Measurements from ENCODE around the gene VSNL1.

The VSNL1 gene

DNA sequence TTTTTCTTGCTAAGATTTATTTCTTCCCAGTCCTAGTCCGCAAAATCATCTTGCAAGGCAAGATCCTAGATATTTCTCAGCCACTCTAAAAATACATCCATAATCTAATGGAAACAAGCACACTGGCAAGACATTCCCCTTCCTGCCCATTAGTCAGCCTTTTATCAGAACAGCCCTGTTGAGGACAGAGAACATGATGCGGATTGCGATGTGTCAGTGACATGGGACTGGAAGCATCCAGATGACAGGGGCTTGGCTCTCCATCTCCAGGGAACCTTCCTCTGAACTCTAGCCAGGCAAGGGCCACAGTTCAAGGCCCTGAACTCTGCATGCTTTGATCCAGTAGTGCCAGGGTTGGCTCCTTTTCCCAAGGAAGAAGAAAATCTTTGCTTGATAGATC, 70.0 kb downstream of the VSNL1 start:
- in situ Hi-C loops (cut with MboI; ENCODE audit: low sequenced_read_pairs) = no loop called here

GRCh38 chr2:17611036-17611435, 70.5 kb downstream of the VSNL1 start:
- in situ Hi-C loops (cut with MboI; ENCODE audit: low sequenced_read_pairs) = no loop called here

GRCh38 chr2:17614174-17614930, 73.9 kb downstream of the VSNL1 start:
- in situ Hi-C loops (cut with MboI; ENCODE audit: low sequenced_read_pairs) = no loop called here

- in situ Hi-C loops (cut with MboI; ENCODE audit: low sequenced_read_pairs) = no loop called here
Measured at GRCh38 chr2:17615147-17615546, 74.7 kb downstream of the VSNL1 start.

GRCh38 chr2:17615728-17616351, 75.3 kb downstream of the VSNL1 start:
- in situ Hi-C loops (cut with MboI; ENCODE audit: low sequenced_read_pairs) = no loop called here

- in situ Hi-C loops (cut with MboI; ENCODE audit: low sequenced_read_pairs) = no loop called here
Measured at GRCh38 chr2:17616405-17616804, 75.9 kb downstream of the VSNL1 start.

GRCh38 chr2:17617516-17617915, 77.0 kb downstream of the VSNL1 start:
- in situ Hi-C loops (cut with MboI; ENCODE audit: low sequenced_read_pairs) = no loop called here

GRCh38 chr2:17617955-17618354, 77.5 kb downstream of the VSNL1 start:
- in situ Hi-C loops (cut with MboI; ENCODE audit: low sequenced_read_pairs) = no loop called here

DNA sequence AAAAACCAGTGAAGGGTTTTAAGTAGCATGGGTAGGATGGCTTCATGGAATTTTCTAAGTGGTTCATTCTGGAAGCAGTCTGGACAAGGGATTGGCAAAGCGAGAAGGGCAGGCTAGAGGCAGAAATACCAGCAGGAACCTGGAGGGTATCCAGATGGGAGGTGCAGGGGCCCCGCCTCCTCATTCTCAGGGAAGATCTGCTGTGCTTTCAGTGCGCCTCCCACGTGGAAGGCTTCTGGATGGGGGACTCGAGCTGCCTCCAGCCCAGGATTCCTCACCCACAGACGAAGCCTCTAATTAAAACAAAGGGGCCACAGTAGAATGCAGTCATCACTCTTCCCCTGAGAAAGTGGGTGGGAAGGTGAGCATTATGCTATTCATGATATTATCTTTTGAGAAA, 79.8 kb downstream of the VSNL1 start:
- in situ Hi-C loops (cut with MboI; ENCODE audit: low sequenced_read_pairs) = no loop called here

GRCh38 chr2:17620841-17621240, 80.3 kb downstream of the VSNL1 start:
- in situ Hi-C loops (cut with MboI; ENCODE audit: low sequenced_read_pairs) = no loop called here

GRCh38 chr2:17621781-17622180, 81.3 kb downstream of the VSNL1 start:
- in situ Hi-C loops (cut with MboI; ENCODE audit: low sequenced_read_pairs) = no loop called here

- in situ Hi-C loops (cut with MboI; ENCODE audit: low sequenced_read_pairs) = no loop called here
Measured at GRCh38 chr2:17625446-17625845, 85.0 kb downstream of the VSNL1 start.

DNA sequence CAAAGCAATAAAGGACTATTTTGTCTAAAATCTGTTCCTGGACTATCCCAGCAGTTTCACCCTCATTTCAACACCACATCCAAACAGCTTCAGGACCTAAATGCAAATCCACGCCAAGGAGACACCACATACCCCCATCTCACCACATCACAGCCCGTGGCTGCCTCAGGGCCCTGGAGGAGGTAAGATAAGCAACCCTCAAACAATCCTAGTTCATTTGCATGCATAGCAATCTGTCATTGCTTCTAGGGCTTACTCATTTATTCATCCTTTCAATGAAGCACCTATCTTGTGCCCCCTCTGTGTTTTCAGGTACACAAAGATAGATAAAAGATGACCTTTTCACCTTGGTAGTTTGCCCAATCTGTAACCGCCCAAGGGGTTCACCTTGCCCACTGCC, 86.5 kb downstream of the VSNL1 start:
- in situ Hi-C loops (cut with MboI; ENCODE audit: low sequenced_read_pairs) = no loop called here

DNA sequence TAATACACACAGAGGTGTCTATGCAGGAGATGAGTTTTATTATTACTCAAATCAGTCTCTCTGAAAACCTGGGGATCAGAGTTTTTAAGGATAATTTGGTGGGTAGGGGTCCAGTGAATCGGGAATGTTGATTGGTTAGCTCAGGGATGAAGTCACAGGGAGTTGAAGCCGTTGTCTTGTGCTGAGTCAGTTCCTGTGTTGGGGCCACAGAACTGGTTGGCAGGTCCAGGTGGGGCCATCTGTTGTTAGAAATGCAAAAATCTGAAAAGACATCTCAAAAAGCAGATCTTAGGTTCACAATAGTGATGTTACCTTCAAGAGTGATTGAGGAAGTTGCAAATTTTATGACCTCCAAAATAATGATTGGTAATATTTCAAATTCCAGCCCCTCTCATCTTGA, 86.9 kb downstream of the VSNL1 start:
- in situ Hi-C loops (cut with MboI; ENCODE audit: low sequenced_read_pairs) = no loop called here

DNA sequence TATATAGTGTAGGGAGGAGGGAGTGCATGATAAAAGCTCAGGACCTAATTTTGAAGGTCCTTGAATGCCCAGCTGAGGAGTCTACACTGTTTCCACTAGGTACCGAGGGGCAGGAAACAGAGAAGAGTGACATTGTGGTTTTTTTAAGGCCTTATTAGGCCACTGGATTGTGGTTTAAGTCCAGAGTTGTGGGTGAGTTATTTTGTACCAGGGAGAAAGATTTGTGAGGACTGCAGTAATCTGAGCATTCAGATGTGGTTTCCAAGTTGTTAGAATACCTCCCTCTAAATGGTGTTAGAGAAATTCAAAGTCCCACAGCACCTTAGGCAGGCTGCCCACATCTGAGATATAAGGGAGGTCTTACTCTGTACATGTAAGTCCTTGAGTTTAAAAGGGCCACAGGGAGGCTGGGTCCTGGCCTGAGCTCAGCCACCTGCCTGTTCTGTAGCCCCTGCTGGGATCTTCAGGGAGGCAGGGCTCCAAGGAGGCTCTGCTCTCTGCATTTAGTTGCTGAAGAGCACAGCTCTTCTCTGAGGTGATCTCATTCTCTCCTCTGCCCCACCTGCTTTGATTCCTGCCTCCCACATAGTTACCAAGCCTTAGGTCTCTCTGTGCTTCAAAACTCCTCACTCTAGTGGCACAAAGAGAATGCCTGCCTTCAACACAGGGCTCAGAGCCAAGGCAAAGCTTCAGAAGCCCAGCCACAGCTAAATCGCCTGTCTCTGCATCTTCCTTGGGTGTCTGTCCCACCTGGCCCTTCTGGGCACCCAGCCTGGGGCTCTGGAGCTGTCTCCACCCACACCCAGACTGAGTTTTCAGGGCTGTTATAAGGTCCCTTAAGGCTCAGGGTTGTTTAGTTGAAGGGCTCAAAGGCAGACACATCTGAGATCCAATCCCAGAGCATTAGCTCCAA, 88.1 kb downstream of the VSNL1 start:
- in situ Hi-C loops (cut with MboI; ENCODE audit: low sequenced_read_pairs) = no loop called here

DNA sequence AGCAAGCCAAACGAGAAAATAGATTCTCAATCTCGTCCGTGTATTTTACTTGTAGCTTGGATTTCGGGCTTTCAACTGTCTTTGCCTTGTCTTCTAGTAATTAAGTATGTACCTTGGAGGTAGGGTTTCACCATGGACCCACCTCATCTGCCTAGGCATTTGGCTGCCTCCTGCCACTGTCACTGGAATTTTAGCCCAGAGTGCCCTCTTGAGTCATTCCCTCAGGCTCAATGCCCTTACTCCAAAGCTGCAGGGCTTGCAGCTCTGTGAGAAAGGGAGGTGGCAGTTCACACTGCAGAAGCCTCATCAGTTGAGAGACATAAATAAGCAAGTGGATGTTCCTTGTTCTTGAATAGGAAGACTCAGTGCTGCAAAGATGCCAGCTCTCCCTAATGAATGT, 89.6 kb downstream of the VSNL1 start:
- in situ Hi-C loops (cut with MboI; ENCODE audit: low sequenced_read_pairs) = no loop called here

- in situ Hi-C loops (cut with MboI; ENCODE audit: low sequenced_read_pairs) = no loop called here
Measured at GRCh38 chr2:17634997-17635396, 94.5 kb downstream of the VSNL1 start.

- in situ Hi-C loops (cut with MboI; ENCODE audit: low sequenced_read_pairs) = no loop called here
Measured at GRCh38 chr2:17636257-17636656, 95.8 kb downstream of the VSNL1 start.

DNA sequence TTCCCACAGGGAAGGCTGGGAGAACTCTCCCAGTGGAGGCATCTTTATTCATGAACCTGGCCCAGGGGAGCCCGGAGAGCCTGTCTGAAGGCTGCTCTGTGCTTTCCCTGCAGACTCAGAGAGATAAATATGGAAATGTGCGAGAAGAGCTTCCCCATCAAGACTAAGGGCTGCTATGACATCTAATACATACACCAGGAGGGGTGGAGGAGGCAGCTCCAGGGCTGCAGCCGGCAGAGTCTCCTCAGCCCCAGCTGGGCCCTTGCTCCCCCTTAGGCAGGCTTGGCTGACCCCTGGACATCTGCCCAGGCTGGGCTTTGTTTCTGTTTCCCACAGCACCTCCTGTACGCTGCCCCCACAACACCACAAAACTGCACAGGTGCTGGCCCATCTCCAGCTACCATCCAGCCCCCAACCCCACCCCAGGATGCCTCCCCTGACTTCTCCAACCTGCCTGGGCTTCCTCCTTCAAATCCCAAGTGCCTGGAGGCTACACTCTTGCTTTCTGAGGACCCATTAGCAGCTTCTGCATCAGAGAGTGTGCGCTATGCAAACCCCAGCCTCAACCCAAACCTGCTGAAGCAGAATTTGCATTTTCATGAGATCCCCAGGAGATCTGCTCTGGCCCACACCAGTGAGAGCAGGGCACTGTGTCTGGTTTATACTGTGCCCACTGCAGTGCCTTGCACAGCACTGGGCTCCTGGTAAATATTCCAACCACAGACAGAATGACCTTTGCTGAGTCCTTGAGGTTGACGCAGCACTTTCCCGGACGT, 96.8 kb downstream of the VSNL1 start:
- in situ Hi-C loops (cut with MboI; ENCODE audit: low sequenced_read_pairs) = no loop called here

DNA sequence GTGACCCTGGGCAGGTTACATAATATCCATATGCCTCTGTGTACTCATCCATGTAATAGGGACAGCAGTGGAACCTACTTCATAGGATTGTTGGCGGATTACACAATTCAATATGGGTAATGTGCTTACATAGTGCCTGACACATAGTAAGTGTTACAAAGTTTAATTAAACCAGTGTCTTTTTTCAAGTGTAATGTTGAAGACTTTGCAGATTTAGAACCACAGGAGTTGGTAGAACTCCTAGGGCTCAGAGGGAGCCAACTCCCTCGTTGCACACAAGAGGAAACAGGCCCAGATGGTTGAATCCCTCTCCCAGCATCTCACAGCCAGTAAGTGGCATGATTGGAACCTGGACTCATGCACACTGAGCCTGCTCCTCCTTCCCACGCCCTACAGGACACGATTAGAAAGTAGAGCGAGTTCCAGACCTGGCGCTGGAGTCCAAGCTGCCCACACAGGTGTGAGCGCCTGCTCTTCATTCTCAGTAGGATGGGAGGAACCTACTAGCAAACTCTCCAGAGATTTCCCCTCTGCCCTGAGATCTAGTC, 97.8 kb downstream of the VSNL1 start:
- in situ Hi-C loops (cut with MboI; ENCODE audit: low sequenced_read_pairs) = no loop called here

GRCh38 chr2:17640406-17640805, 99.9 kb downstream of the VSNL1 start:
- in situ Hi-C loops (cut with MboI; ENCODE audit: low sequenced_read_pairs) = no loop called here

Measured in HL-60/S4 treated with phorbol 12-myristate 13-acetate at 8.2 ng/mL for 4 days and 3 days (cell line).